ENCODE data around the gene TLE4.

DNA sequence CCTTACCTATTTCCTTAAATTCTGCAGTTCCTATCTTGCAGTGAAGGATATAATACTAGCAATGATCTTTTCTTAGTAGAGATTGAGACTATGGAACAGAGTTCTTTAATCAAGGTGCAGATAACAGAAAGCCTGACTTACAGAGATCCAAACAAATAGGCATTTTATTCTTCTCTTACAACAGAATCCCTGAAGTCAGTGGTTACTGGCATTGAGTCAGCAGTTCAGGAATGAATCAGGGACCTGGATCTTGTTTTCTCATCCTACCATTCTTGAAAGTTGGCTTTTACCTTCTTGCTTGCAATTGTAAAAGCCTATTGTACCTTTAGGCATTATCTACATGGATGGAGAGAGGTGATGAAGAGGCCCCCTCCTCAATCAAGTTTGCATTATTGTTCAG is 47.5 kb upstream of the TLE4 start:
- TF ChIP-seq CTCF (IDR thresholded peaks at IDR 0.05), result no peak
- no peak for TF ChIP-seq POLR2A (IDR thresholded peaks at IDR 0.05)

All from stomach (tissue), 4 donors.